ENCODE measurements around the gene NRCAM.

- TF ChIP-seq CREM (IDR thresholded peaks at IDR 0.05) (no peak), CREM (CRISPR knock-in tag; IDR thresholded peaks at IDR 0.05) (no peak), ZNF704 (CRISPR knock-in tag; IDR thresholded peaks at IDR 0.05; ENCODE audit: borderline replicate concordance) (no peak)
- TF ChIP-seq, protein P1, sequence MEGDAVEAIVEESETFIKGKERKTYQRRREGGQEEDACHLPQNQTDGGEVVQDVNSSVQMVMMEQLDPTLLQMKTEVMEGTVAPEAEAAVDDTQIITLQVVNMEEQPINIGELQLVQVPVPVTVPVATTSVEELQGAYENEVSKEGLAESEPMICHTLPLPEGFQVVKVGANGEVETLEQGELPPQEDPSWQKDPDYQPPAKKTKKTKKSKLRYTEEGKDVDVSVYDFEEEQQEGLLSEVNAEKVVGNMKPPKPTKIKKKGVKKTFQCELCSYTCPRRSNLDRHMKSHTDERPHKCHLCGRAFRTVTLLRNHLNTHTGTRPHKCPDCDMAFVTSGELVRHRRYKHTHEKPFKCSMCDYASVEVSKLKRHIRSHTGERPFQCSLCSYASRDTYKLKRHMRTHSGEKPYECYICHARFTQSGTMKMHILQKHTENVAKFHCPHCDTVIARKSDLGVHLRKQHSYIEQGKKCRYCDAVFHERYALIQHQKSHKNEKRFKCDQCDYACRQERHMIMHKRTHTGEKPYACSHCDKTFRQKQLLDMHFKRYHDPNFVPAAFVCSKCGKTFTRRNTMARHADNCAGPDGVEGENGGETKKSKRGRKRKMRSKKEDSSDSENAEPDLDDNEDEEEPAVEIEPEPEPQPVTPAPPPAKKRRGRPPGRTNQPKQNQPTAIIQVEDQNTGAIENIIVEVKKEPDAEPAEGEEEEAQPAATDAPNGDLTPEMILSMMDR (CRISPR knock-in tag; IDR thresholded peaks at IDR 0.05): no peak
- TF ChIP-seq, protein P2, sequence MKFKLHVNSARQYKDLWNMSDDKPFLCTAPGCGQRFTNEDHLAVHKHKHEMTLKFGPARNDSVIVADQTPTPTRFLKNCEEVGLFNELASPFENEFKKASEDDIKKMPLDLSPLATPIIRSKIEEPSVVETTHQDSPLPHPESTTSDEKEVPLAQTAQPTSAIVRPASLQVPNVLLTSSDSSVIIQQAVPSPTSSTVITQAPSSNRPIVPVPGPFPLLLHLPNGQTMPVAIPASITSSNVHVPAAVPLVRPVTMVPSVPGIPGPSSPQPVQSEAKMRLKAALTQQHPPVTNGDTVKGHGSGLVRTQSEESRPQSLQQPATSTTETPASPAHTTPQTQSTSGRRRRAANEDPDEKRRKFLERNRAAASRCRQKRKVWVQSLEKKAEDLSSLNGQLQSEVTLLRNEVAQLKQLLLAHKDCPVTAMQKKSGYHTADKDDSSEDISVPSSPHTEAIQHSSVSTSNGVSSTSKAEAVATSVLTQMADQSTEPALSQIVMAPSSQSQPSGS (CRISPR knock-in tag; IDR thresholded peaks at IDR 0.05): no peak
Measured at GRCh38 chr7:108486291-108486966, 30.2 kb upstream of the NRCAM start.

Data from HepG2 (cell line).